Karpas-422 (cell line): ENCODE measurements around the gene FTCDNL1. TPM values are rescaled to one million over a fixed set of nuclear protein-coding genes. Genes with fewer than 3 reads are reported as not detected.

Experiments
- DNase-seq: peaks from one replicate; pipeline ENCODE4 v3.0.0-alpha.2; 2015
- H2AFZ ChIP-seq: fragments of 200-600 bp; sonication (generic); 2 replicates; pipeline ENCODE4 v1.6.1; 2014; ENCODE audit warnings: antibody characterized with exemption, low read length, mixed read lengths
- H3K27ac ChIP-seq: fragments of 200-600 bp; sonication (generic); 2 replicates; pipeline ENCODE4 v1.5.1; 2014; ENCODE audit warnings: mild to moderate bottlenecking, low read length, moderate library complexity
- H3K27me3 ChIP-seq: fragments of 200-600 bp; sonication (generic); 2 replicates; pipeline ENCODE4 v1.6.1; 2014; ENCODE audit warnings: low read length, mixed read lengths
- H3K36me3 ChIP-seq: fragments of 200-600 bp; sonication (generic); 2 replicates; pipeline ENCODE4 v1.6.1; 2014; ENCODE audit warnings: low read length, mixed read lengths; ENCODE audit not compliant: insufficient read depth
- H3K4me1 ChIP-seq: fragments of 200-600 bp; sonication (generic); 2 replicates; pipeline ENCODE4 v1.6.1; 2014; ENCODE audit warnings: mild to moderate bottlenecking, low read length, mixed read lengths
- H3K4me2 ChIP-seq: fragments of 200-600 bp; sonication (generic); 2 replicates; pipeline ENCODE4 v1.6.1; 2014; ENCODE audit warnings: low read length, low read depth, mild to moderate bottlenecking; ENCODE audit not compliant: poor library complexity, severe bottlenecking
- H3K4me3 ChIP-seq: fragments of 200-600 bp; sonication (generic); 2 replicates; pipeline ENCODE4 v1.5.1; 2014; ENCODE audit warnings: mild to moderate bottlenecking, antibody characterized with exemption, low read length, mixed read lengths
- H3K79me2 ChIP-seq: fragments of 200-600 bp; sonication (generic); 2 replicates; pipeline ENCODE4 v1.6.1; 2014; ENCODE audit warnings: mild to moderate bottlenecking, low read length, mixed read lengths
- H3K9ac ChIP-seq: fragments of 200-600 bp; sonication (generic); 2 replicates; pipeline ENCODE4 v1.6.0; 2014; ENCODE audit warnings: low read length
- H3K9me2 ChIP-seq: fragments of 200-600 bp; sonication (generic), shearing (Covaris generic); replicated peaks from 2 replicates; pipeline ENCODE4 v1.6.0; 2014; ENCODE audit warnings: mild to moderate bottlenecking, low read length, moderate library complexity; ENCODE audit not compliant: insufficient read depth
- H3K9me3 ChIP-seq: fragments of 300-700, 200-600 bp; sonication (generic); 2 replicates; pipeline ENCODE4 v1.6.1; 2014; ENCODE audit warnings: low read length, mixed read lengths
- H4K20me1 ChIP-seq: fragments of 200-600 bp; sonication (generic); 2 replicates; pipeline ENCODE4 v1.6.1; 2014; ENCODE audit warnings: mild to moderate bottlenecking, antibody characterized with exemption, low read length, low read depth; ENCODE audit not compliant: insufficient read depth
- total RNA-seq: library from RNA; depleted of rRNA; stranded (reverse); fragments of >200 nt; shearing (Covaris generic); gene quantifications from 2 replicates; pipeline ENCODE4 v1.2.3, GENCODE V29; 2014; ENCODE audit warnings: low replicate concordance

The FTCDNL1 gene
- total RNA-seq, 1 experiment from 2014 or later = 1.9 TPM

DNA sequence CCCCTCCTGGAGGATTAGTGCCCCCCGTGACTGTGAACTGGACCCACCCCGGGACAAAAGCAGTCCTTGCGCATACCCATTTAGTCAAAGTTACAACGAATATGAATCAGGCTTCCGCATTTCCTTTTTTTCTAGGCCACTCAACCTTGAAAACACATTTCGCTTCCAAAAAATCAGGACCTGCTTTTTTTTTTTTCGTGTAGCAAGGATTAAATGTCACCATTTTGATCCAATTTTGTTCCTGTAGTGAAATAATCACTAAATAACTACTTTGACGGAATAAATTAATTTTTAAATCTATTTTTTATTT is 464 bp upstream of the FTCDNL1 start:
- Histone ChIP-seq H3K9me2 (no peaks in the 10 kb centered on the region), H3K27me3 (no peaks in the 10 kb centered on the region), H3K4me1 (peaks cover 18% of the 10 kb centered on the region), H3K36me3 (no peaks in the 10 kb centered on the region), H3K9ac (peak overlapping the region; percentile 75), H3K27ac (no peak overlapping the region), H3K4me2 (peak overlapping the region; percentile 86), H4K20me1 (no peaks in the 10 kb centered on the region), H3K79me2 (no peaks in the 10 kb centered on the region), H3K9me3 (no peaks in the 10 kb centered on the region), H2AFZ (peak overlapping the region; percentile 99), H3K4me3 (peak overlapping the region; percentile 69)
- DNase-seq = no peak

DNA sequence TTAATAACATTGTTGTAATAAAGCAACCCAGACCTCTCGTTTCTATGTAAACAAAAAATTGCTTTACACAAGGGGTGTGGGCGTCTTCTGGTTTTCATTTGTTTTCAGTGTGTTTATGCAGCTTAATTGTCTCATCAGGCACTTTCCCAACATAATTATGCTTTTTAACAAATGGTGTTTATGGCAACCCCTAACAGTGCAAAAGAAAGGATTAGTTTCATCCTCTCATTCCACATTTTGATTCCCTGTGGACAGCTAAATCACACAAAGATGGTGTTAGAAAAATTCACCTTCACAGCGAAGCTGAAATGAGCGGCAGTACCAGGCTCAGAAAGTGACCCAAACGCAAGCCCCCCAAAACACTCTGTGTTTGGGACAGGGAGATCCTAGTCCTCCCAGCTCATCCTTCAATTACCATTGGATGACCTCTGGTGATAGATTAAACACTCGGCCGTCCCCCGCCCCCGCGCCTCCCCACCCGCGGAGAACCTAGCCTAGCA is 724 bp downstream of the FTCDNL1 start:
- Histone ChIP-seq H3K27me3 (no peaks in the 10 kb centered on the region), H3K9me2 (no peaks in the 10 kb centered on the region), H3K4me1 (peaks cover 18% of the 10 kb centered on the region), H3K36me3 (no peaks in the 10 kb centered on the region), H4K20me1 (no peaks in the 10 kb centered on the region), H3K79me2 (no peaks in the 10 kb centered on the region), H3K27ac (no peak overlapping the region), H3K9ac (peak overlapping the region; percentile 75), H3K4me2 (peak overlapping the region; percentile 86), H2AFZ (peak overlapping the region; percentile 97; the same call in 1 of the 2 replicates), H3K9me3 (no peaks in the 10 kb centered on the region), H3K4me3 (peak overlapping the region; percentile 69)
- no peak for DNase-seq

DNA sequence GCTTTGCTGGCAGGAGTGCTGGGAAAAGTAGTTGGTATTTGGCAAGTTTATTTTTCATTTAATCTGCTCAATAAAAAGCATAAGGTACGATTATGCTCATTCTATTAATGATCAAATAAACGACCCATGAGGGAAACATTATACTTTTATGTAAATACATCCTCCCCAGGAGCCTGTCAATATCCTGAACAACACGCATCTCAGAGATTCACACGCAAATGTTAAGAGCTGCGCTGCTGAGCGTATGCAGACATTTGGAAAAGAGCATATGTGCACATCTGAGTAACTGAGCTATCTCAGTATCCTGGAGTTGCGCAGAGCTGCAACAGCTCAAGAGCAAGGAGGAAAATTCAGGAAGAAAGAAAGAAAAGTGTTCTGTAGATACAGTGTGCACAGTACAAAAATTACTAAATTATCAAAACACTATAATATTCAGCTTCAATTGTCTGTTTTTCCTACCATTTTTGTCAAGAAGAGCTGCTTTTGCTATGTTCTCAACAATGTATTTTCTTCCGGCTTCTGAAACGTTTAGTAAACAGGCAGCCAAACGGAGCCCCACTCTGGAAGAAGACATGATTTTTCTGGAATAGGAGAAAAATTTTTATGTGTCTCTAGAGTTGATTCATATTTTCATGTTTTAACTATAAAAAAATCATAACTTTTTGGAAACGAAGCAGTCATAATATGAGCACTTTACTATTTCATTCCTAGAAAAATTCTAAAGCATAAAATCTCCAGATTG is 2.4 kb downstream of the FTCDNL1 start:
- Histone ChIP-seq H3K4me2 (no peak overlapping the region), H3K9me2 (no peaks in the 10 kb centered on the region), H3K9me3 (no peaks in the 10 kb centered on the region), H3K27ac (no peak overlapping the region), H3K36me3 (no peaks in the 10 kb centered on the region), H3K4me1 (peaks cover 18% of the 10 kb centered on the region), H3K4me3 (no peak overlapping the region), H3K27me3 (no peaks in the 10 kb centered on the region), H4K20me1 (no peaks in the 10 kb centered on the region), H3K9ac (no peak overlapping the region), H3K79me2 (no peaks in the 10 kb centered on the region), H2AFZ (no peak overlapping the region)
- no peak for DNase-seq

DNA sequence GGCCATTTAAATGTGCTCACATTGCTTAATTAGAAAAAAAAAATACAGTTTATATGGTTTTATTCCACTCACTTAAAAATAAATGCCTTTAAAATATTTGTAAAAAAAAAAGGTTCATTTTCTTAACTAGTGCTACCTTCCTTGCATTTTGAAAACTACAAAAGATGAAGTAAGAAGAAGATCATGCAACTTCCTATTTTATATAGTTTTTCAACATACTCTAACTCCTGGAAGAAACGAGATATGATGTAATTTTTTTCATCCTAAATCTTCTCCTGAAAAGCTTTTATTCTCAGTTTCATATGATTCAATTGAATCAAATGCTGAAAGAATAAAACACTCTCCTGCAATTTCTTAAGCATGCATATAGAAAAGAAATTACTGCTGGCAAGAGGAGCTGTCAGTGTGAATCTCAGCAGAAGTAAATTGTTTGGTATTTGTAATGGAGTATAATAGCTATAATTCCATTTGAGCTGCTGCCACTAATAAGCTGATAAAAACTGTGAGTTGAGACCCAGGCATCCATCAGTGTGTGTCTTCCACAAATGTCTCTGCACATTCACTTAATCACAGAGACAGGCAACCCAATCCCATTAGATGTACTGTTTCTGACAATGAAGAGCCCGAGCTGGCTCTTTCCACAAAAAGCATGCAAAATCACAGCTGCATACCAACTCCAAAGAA is 3.7 kb downstream of the FTCDNL1 start:
- H3K4me3 ChIP-seq = no peak overlapping the region
- no peaks in the 10 kb centered on the region for H3K9me2 ChIP-seq
- H2AFZ ChIP-seq = no peak overlapping the region
- no peaks in the 10 kb centered on the region for H3K27me3 ChIP-seq
- no peak overlapping the region for H3K4me2 ChIP-seq
- no peaks in the 10 kb centered on the region for H3K9me3 ChIP-seq
- no peaks in the 10 kb centered on the region for H4K20me1 ChIP-seq
- H3K27ac ChIP-seq = no peak overlapping the region
- DNase-seq = no peak
- no peaks in the 10 kb centered on the region for H3K36me3 ChIP-seq
- no peak overlapping the region for H3K9ac ChIP-seq
- H3K79me2 ChIP-seq = no peaks in the 10 kb centered on the region
- peaks cover 18% of the 10 kb centered on the region for H3K4me1 ChIP-seq

DNA sequence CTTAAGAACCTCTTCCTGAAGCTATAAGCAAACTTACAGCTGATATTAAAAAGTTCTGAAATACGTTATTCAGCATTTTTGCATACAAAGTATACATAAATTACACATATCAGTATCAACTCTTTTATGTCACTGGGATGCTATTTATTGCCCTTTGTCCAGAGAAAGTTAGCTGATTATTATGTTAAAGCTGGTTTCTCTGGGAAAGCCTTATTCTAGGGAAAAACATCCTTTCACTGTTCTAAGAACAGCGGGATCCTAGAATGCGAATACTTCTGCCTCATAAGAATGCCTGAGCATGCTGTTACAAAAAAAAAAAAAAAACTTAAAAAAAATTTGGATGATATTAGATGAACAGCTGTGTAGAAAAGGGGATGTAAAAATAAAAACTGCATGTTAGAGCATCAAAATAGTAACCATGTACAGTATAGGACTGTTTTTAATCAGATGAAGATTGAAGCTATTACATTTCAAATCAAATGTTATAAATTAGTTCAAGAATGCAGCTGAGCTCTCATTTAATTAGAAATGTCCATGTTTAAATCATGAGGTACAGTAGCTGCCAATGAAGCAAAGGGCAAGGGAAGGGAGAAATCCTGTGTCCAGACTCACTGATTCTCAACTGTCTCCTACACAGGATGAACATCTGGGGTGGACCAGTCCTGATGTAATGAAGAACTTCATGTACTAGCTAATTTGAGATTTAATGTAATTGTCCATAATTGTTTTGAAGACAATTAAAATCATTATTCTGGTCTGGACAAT is 8.2 kb downstream of the FTCDNL1 start:
- no peak overlapping the region for H2AFZ ChIP-seq
- DNase-seq = no peak
- no peak overlapping the region for H3K4me3 ChIP-seq
- H3K36me3 ChIP-seq = no peaks in the 10 kb centered on the region
- H4K20me1 ChIP-seq = no peaks in the 10 kb centered on the region
- no peaks in the 10 kb centered on the region for H3K9me2 ChIP-seq
- no peaks in the 10 kb centered on the region for H3K27me3 ChIP-seq
- no peaks in the 10 kb centered on the region for H3K9me3 ChIP-seq
- H3K27ac ChIP-seq = no peak overlapping the region
- H3K4me1 ChIP-seq = no peaks in the 10 kb centered on the region
- H3K79me2 ChIP-seq = no peaks in the 10 kb centered on the region
- no peak overlapping the region for H3K9ac ChIP-seq
- no peak overlapping the region for H3K4me2 ChIP-seq

DNA sequence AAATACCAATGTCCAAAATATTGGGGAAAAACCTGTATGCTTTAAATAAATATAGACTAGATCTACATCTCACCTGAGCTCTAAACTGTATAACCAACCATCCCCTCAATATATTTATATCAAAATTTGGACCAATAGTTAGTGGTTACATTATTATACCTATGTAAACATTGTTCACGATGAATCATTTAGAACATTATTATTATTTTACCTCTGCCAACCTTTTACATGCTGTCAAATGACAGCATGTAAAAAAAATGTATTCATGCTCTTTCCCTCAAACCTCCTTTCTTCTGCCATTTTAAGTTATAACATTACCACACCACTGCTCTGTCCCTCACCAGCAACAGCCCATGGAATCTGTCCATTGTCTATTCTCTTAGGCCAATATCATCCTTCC is 9.6 kb downstream of the FTCDNL1 start:
- no peaks in the 10 kb centered on the region for H3K4me1 ChIP-seq
- H3K27me3 ChIP-seq = no peaks in the 10 kb centered on the region
- no peak overlapping the region for H2AFZ ChIP-seq
- H3K4me2 ChIP-seq = no peak overlapping the region
- no peaks in the 10 kb centered on the region for H4K20me1 ChIP-seq
- no peaks in the 10 kb centered on the region for H3K36me3 ChIP-seq
- no peak for DNase-seq
- H3K9ac ChIP-seq = no peak overlapping the region
- no peaks in the 10 kb centered on the region for H3K79me2 ChIP-seq
- H3K4me3 ChIP-seq = no peak overlapping the region
- no peak overlapping the region for H3K27ac ChIP-seq
- no peaks in the 10 kb centered on the region for H3K9me2 ChIP-seq
- H3K9me3 ChIP-seq = no peaks in the 10 kb centered on the region

DNA sequence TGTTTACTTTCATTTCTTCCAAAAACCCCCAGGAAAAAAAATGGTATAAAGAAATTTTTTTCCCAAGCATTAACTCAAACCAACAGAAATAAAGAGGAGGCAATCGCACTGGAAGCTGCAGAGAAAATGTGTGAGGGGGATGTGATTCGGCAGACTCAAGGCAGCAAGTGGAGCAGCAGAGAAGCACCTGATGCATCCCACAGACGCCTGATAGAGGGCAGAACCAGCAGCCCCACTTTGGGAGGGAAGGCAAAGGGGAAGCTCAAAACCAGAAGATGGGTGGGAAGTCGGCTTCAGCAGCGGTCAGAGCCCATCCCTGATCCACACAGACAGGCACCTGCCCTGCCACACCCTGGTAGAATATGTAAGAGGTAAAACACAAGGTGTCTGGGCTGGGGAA is 12.6 kb downstream of the FTCDNL1 start:
- H3K9ac ChIP-seq = no peak overlapping the region
- no peak overlapping the region for H3K27ac ChIP-seq
- no peaks in the 10 kb centered on the region for H3K4me1 ChIP-seq
- H3K36me3 ChIP-seq = no peaks in the 10 kb centered on the region
- no peak overlapping the region for H3K4me3 ChIP-seq
- H3K9me2 ChIP-seq = no peaks in the 10 kb centered on the region
- no peaks in the 10 kb centered on the region for H3K27me3 ChIP-seq
- no peaks in the 10 kb centered on the region for H4K20me1 ChIP-seq
- no peak for DNase-seq
- no peaks in the 10 kb centered on the region for H3K9me3 ChIP-seq
- no peak overlapping the region for H2AFZ ChIP-seq
- H3K79me2 ChIP-seq = no peaks in the 10 kb centered on the region
- H3K4me2 ChIP-seq = no peak overlapping the region

DNA sequence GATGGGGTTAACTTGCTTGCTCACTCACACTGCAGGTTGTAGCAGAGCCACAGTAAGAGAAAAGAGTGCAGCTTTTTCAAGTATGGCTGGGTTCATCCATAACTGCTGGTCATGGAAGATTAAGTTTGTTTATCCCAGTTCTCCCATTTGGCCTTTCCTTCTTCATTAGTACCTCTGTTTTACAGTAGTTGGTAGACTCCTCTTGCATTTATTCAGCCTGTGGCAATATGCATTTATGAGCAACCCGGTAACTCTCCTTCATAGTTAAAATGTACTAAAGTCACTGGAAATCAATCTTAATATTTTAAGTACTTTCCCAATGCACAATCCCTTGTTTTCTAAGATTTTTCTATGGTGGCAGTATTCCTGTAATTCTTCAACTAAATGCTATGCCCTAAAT is 14.0 kb downstream of the FTCDNL1 start:
- Histone ChIP-seq H4K20me1 (no peaks in the 10 kb centered on the region), H3K36me3 (no peaks in the 10 kb centered on the region), H3K9ac (no peak overlapping the region), H2AFZ (no peak overlapping the region), H3K79me2 (no peaks in the 10 kb centered on the region), H3K4me1 (no peaks in the 10 kb centered on the region), H3K27ac (no peak overlapping the region), H3K27me3 (no peaks in the 10 kb centered on the region), H3K4me2 (no peak overlapping the region), H3K9me2 (no peaks in the 10 kb centered on the region), H3K9me3 (no peaks in the 10 kb centered on the region), H3K4me3 (no peak overlapping the region)
- no peak for DNase-seq
